Measurements from ENCODE around the gene UBL4A. TPM values are rescaled to one million over a fixed set of nuclear protein-coding genes. Genes with fewer than 3 reads are reported as not detected.
A peak's percentile ranks its signal among the peaks of the same experiment; 100 is the strongest.

UBL4A gene
- total RNA-seq, 1 experiment from 2014 or later, result 41.3 TPM

GRCh38 chrX:154515966-154516655, 29.7 kb upstream of the UBL4A start, which contains the start of gene FAM3A:
TSS of gene FAM3A (minus strand) at chrX:154516232. CDS start at chrX:154515772, 460 bp downstream.
- no TSS peak for BruUV-seq (replicated peaks)
- H3K4me1 Mint-ChIP-seq (ENCODE audit: low read depth, unreplicated experiment), result peaks cover 6% of the 10 kb centered on the region
- intact Hi-C loops (cut with micrococcal nuclease; ENCODE audit: unreplicated experiment), result no loop called here
- DNase-seq, result peak; percentile 95
- CTCF ChIA-PET, result no interaction called here
- H3K27ac Mint-ChIP-seq (ENCODE audit: unreplicated experiment), result peak within 1 kb of the TSS; percentile 77
- TF ChIP-seq CTCF (IDR thresholded peaks at IDR 0.05; ENCODE audit: unreplicated experiment), result no peak
- no peaks in the 10 kb centered on the region for H3K9me3 Mint-ChIP-seq (ENCODE audit: low read depth, unreplicated experiment)
- H3K36me3 Mint-ChIP-seq (ENCODE audit: insufficient read depth, unreplicated experiment), result peaks cover 22% of the 10 kb centered on the region
- no peaks in the 10 kb centered on the region for H3K27me3 Mint-ChIP-seq (ENCODE audit: unreplicated experiment)
- peak within 1 kb of the TSS; percentile 81 for H3K4me3 Mint-ChIP-seq (ENCODE audit: low read depth, unreplicated experiment)

- no peak for DNase-seq
- TSS peak; percentile 50 for BruUV-seq (replicated peaks)
- no peak for TF ChIP-seq CTCF (IDR thresholded peaks at IDR 0.05; ENCODE audit: unreplicated experiment)
- no peaks in the 10 kb centered on the region for H3K27me3 Mint-ChIP-seq (ENCODE audit: unreplicated experiment)
- intact Hi-C loops (cut with micrococcal nuclease; ENCODE audit: unreplicated experiment), result no loop called here
- peaks cover 6% of the 10 kb centered on the region for H3K4me1 Mint-ChIP-seq (ENCODE audit: low read depth, unreplicated experiment)
- no peaks in the 10 kb centered on the region for H3K9me3 Mint-ChIP-seq (ENCODE audit: low read depth, unreplicated experiment)
- CTCF ChIA-PET, result no interaction called here
- H3K4me3 Mint-ChIP-seq (ENCODE audit: low read depth, unreplicated experiment), result peak overlapping the region; percentile 81
- peak overlapping the region; percentile 77 for H3K27ac Mint-ChIP-seq (ENCODE audit: unreplicated experiment)
- peaks cover 28% of the 10 kb centered on the region for H3K36me3 Mint-ChIP-seq (ENCODE audit: insufficient read depth, unreplicated experiment)
Observed at GRCh38 chrX:154515090-154515965, 28.9 kb upstream of the UBL4A start.

GRCh38 chrX:154513716-154514115, 27.3 kb upstream of the UBL4A start:
- H3K9me3 Mint-ChIP-seq (ENCODE audit: low read depth, unreplicated experiment), result no peaks in the 10 kb centered on the region
- peaks cover 6% of the 10 kb centered on the region for H3K4me1 Mint-ChIP-seq (ENCODE audit: low read depth, unreplicated experiment)
- H3K27ac Mint-ChIP-seq (ENCODE audit: unreplicated experiment), result no peak overlapping the region
- H3K4me3 Mint-ChIP-seq (ENCODE audit: low read depth, unreplicated experiment), result no peak overlapping the region
- intact Hi-C loops (cut with micrococcal nuclease; ENCODE audit: unreplicated experiment), result no loop called here
- CTCF ChIA-PET, result no interaction called here
- no TSS peak for BruUV-seq (replicated peaks)
- no peak for TF ChIP-seq CTCF (IDR thresholded peaks at IDR 0.05; ENCODE audit: unreplicated experiment)
- H3K27me3 Mint-ChIP-seq (ENCODE audit: unreplicated experiment), result no peaks in the 10 kb centered on the region
- no peak for DNase-seq
- H3K36me3 Mint-ChIP-seq (ENCODE audit: insufficient read depth, unreplicated experiment), result peaks cover 28% of the 10 kb centered on the region

- H3K9me3 Mint-ChIP-seq (ENCODE audit: low read depth, unreplicated experiment), result no peaks in the 10 kb centered on the region
- no peaks in the 10 kb centered on the region for H3K27me3 Mint-ChIP-seq (ENCODE audit: unreplicated experiment)
- H3K36me3 Mint-ChIP-seq (ENCODE audit: insufficient read depth, unreplicated experiment), result peaks cover 28% of the 10 kb centered on the region
- CTCF ChIA-PET, result no interaction called here
- intact Hi-C loops (cut with micrococcal nuclease; ENCODE audit: unreplicated experiment), result no loop called here
- no peak for DNase-seq
- no TSS peak for BruUV-seq (replicated peaks)
- H3K4me1 Mint-ChIP-seq (ENCODE audit: low read depth, unreplicated experiment), result peaks cover 6% of the 10 kb centered on the region
- no peak overlapping the region for H3K27ac Mint-ChIP-seq (ENCODE audit: unreplicated experiment)
- no peak for TF ChIP-seq CTCF (IDR thresholded peaks at IDR 0.05; ENCODE audit: unreplicated experiment)
- H3K4me3 Mint-ChIP-seq (ENCODE audit: low read depth, unreplicated experiment), result no peak overlapping the region
Observed at GRCh38 chrX:154512879-154513553, 26.6 kb upstream of the UBL4A start.

All from Calu3 (cell line).